COLO829 (cell line): ENCODE results near the gene CAMK2D.
"Not testable (repeated sequence)": the region's sequence is repeated elsewhere in the genome, so short reads cannot be mapped to it uniquely, and the experiment has no call there.

Source experiments
- DNase-seq: peaks from one replicate; pipeline ENCODE4 v3.0.0; 2012; ENCODE audit warnings: low spot score

The CAMK2D gene

DNA sequence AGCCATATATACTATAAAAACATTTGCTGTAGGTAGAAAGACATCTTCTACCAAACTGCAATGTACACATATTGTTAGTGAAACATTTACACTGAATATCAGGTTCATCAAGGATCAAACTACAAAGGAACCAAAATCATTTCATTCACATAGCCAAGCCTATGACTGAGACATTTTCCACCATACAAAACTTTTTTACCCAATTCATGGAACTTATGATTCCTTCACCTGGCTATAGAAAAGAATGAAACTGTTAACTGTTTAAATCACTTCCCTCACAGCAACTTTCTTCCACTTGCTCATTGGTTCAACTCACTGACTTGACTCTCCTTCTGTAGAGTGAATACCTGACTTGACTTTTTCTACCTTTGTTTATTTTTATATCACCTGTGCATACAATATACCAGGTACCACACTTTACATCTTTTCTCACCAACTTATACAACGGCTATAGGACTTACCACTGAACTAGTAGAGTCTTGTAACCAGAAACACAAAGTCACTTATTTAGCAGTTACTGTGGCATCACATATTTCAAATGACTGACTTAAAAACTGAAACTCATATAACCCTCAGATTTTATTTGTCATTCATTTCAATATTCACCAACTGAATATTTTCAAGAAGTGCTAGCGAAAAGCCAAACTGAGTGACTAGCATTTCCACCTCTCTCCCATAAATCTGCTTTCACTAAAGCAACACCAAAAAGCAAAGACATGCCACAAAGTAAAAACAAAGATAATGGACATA, 30.9 kb downstream of the CAMK2D start:
- no peak for DNase-seq

- DNase-seq = no peak
Measured at GRCh38 chr4:113727802-113728201, 33.7 kb downstream of the CAMK2D start.

GRCh38 chr4:113725963-113726362, 35.6 kb downstream of the CAMK2D start:
- no peak for DNase-seq

GRCh38 chr4:113718252-113718651, 43.3 kb downstream of the CAMK2D start:
- DNase-seq = no peak

DNA sequence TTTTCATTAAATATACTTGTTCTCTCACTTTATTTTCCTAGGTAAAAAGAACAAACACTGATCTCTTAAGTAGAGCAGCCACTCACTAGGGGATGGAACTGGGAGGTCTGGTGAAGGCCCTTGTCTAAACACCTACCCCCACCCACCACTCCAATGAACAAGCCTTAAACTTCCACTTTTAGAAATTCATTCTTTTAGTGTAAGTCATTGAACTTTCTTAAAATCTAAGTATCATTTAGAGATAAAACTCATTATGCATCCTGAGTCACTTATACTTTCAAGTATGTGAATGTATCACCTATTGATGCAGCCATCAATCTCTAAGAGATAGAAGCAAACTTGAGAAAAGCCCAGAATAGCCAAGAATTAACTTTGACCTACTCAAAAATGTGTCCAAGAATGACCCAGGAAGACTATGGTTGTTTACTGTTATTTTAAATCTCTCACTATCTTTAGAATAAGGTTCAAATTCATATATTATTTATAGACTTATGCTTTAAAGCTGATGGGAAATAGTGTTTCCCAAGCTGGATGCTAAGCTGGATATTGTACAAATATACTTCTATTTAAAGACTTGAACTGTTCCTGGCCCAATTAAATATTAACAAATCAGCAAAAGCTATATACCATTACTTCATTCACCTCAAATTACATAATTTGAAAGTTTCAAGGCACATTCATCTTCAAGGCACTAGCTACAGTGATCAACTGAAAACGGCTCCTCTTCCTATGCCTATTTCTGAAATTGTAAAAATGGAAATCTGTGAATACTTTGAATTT, 49.5 kb downstream of the CAMK2D start:
- DNase-seq = no peak

- no peak for DNase-seq
Measured at GRCh38 chr4:113708250-113708649, 53.3 kb downstream of the CAMK2D start.

- DNase-seq = no peak
Measured at GRCh38 chr4:113707048-113707447, 54.5 kb downstream of the CAMK2D start.

GRCh38 chr4:113705097-113705496, 56.4 kb downstream of the CAMK2D start:
- not testable (repeated sequence) for DNase-seq

DNA sequence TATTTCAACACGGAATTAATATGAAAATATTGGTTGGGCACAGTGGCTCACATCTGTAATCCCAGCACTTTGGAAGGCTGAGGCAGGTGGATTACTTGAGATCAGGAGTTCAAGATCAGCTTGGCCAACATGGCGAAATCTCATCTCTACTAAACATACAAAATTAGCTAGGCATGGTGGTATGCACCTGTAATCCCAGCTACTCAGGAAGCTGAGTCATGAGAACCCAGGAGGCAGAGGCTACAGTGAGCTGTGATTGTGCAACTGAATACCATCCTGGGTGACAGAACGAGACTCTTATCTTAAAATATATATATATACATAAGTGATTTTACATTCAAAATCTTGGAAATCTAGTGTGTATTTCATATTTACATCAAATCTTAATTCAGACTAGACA, 58.9 kb downstream of the CAMK2D start:
- not testable (repeated sequence) for DNase-seq

- no peak for DNase-seq
Measured at GRCh38 chr4:113701169-113701568, 60.4 kb downstream of the CAMK2D start.

DNA sequence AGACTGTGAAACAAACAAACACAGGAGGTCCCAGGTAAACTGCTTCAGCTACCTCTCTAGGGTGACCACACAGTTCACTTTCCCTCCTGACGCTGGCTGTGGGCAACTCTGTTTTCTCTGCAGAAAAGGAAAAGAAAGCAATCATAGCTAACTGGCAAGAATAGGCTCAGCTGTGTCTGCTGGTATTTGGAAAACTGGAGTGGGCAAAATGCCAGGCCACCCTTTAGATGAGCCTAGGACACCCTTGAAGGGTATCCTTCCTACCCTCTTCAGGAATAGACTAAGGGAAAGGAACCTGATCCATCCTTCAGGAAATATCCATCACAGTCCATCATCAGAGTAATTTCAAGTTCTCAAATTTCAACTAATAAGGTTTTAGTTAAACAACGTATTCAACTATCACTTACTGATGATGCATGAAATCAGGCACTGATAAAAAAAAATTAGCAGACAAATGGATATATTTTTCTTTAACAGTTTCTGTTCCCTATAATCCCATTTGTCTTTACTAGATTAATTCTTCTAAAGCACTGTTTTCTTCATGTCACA, 60.9 kb downstream of the CAMK2D start:
- no peak for DNase-seq

DNA sequence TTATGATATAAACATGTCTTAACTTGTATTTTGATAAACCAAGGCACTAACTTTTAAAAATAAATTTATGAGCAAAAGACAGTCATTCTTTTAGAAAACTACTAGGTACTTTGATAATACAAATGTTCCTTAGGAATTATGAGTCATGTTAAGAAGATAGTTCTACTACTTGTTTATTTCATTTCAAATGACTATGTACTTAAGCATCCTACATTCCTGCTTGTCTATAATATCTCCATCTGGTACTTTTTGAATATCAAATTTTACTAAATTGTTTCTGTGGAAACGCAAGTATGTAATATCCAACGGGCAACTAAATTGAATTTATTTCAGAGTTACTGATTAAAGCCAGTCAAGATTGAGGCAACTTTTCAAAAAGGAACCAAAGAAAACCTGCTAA, 61.8 kb downstream of the CAMK2D start:
- no peak for DNase-seq

DNA sequence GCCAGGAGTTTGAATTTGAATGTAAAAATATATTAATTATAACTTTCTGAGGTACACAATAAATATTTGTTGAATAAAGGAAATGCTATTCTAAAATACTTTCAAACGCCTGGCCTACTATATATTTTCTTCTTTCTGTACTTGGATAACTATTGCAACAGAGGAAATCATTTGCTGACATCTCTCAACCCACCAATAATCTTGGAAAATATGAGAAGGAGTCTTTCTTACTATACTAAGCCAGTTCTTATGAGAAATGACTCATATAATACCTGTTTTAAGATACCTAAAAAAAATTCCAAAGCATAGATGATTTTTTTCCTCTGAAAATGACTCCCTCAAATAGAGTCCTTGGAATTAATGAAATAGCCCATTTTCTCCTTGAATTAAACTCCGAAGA, 64.1 kb downstream of the CAMK2D start:
- no peak for DNase-seq

DNA sequence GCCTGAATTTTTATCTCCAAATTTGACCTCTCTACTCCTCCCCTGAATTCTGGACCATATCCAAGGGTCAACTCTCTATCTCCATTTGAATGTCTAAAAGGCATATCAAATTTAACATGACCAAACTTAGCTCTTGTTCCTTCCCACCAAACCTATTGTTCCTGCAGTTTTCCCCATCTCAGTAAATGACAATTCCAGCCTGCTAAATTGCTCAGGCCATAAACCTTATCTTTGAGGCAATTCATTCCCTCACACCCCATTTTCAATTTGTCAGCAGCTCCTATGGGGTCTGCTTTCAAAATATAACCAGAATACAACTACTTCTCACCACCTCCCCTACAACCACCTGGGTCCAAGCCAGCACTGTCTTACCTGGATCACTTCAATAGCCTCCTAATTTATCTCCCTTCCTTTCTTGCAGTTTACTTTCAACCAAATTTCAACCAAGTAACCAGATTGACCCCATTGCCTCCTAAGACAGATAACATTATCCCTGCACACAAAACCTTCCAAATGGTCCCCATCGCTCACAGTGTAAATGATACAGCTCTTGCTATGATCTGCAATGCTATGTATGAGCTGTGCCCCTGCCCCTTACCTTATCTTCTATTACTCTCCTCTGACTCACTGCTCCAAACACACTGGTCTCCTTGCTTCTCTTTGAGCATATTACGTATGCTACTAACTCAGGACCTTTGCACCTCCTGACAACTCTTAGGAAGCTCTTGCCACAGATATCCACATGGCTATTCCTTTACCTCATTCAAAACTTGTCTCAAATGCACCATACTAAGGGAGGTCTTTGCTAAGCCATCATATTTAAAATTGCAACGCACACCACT, 66.0 kb downstream of the CAMK2D start:
- no peak for DNase-seq

GRCh38 chr4:113694008-113694407, 67.5 kb downstream of the CAMK2D start:
- no peak for DNase-seq

- no peak for DNase-seq
Measured at GRCh38 chr4:113692809-113693411, 68.6 kb downstream of the CAMK2D start.

GRCh38 chr4:113691676-113692075, 69.9 kb downstream of the CAMK2D start:
- no peak for DNase-seq

DNA sequence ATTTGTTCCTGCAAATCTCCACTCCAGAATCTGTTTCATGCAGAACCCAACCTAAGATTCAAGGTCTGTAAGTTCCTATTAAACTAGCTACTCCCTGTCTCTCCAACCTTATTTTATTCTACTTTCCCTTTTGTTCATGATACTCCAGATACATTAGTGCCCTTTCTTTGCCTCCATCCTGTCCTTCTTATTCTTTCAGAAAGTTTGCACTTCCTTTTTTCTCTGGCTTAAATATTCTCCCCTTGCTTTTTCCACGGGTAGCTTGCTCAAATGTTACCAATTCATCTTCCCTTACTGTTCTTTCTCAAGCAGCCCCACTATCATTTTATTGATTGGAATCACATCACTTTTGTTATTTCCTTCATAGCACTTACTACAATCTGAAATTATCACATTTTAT, 72.1 kb downstream of the CAMK2D start:
- no peak for DNase-seq

- DNase-seq = no peak
Measured at GRCh38 chr4:113687067-113687718, 74.3 kb downstream of the CAMK2D start.

DNA sequence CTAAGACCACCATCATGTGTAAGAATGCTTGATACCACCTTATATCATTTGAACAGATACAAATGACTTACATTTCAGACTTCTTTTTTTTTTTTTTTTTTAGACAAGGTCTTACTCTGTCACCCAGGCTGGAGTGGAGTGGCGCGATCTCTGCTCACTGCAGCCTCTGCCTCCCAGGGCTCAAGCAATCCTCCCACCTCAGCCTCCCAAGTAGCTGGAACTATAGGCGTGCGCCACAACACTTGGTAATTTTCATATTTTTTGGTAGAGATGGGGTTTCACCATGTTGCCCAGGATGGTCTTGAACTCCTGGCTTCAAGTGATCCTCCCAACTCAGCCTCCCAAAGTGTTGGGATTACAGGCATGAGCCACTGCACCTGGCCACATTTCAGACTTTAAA, 76.4 kb downstream of the CAMK2D start:
- not testable (repeated sequence) for DNase-seq

DNA sequence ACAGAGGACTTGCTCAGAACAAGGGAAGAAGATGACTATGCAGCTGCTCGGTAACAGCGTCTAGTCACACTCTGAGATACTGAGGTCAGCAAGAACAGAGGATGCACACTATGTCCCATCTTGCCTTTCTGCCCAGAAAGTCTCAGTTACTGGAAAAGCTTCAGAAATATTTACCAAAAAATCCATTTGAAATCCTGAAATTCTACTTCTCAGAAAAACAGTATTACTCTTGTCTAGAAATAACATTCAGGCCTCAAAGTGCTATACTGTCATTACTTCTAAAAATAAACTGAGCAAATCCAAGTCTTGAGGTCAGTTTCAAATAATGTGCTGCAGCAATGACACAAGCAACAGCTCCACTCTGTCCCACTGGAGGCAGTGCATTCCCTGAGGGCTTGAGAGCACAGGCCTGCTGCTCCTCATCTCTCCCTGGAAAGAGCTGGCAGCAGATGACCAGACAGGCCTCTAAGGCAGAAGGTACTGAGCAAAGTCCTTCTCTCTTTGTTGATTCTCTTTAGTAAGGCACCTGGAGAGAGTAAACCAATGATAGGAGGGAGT, 76.9 kb downstream of the CAMK2D start:
- DNase-seq = no peak
